Effector memory CD4-positive, alpha-beta T cell (primary cell): ENCODE results near the gene SCRN2.

Experiments
- DNase-seq, 3 donors: peaks; one replicate each; pipeline ENCODE4 v3.0.0-alpha.2; 2020
- H3K27ac ChIP-seq: 2 replicates; pipeline ENCODE4 v1.7.0; 2013; ENCODE audit warnings: mild to moderate bottlenecking, low read length, moderate library complexity; ENCODE audit not compliant: insufficient read depth, poor library complexity, severe bottlenecking
- H3K27me3 ChIP-seq: replicated peaks from 2 replicates; pipeline ENCODE4 v1.7.0; 2013; ENCODE audit warnings: mild to moderate bottlenecking, low read length; ENCODE audit not compliant: insufficient read depth, control insufficient read depth, poor library complexity, severe bottlenecking
- H3K36me3 ChIP-seq: 2 replicates; pipeline ENCODE4 v1.7.0; 2013; ENCODE audit warnings: mild to moderate bottlenecking, low read length, moderate library complexity; ENCODE audit not compliant: control insufficient read depth, insufficient read depth
- H3K4me1 ChIP-seq: 2 replicates; pipeline ENCODE4 v1.7.0; 2013; ENCODE audit warnings: low read length, mild to moderate bottlenecking; ENCODE audit not compliant: control insufficient read depth, insufficient read depth, poor library complexity, severe bottlenecking
- H3K4me3 ChIP-seq: 2 replicates; pipeline ENCODE4 v1.7.0; 2013; ENCODE audit warnings: low read length, low read depth, mild to moderate bottlenecking; ENCODE audit not compliant: insufficient read depth, poor library complexity, severe bottlenecking
- H3K9me3 ChIP-seq: 2 replicates; pipeline ENCODE4 v1.7.0; 2013; ENCODE audit warnings: mild to moderate bottlenecking, low read length, moderate library complexity; ENCODE audit not compliant: control insufficient read depth

Gene SCRN2

DNA sequence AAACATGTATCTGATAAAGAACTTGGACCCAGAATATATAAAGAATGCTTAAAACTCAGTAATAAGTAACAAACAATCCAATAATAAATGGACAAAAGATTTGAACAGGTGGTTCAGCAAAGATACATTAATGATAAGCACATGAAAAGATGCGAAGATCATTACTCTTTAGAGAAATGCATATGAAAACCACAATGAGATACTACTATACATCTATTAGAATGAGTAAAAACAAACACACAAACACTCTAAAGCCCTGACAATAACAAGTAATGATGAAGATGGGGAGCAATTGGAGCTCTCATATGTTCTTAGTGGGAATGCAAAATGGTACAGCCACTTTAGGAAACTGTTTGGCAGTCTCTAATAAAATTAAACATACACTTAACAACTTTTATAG, 48.6 kb downstream of the SCRN2 start:
- no peaks in the 10 kb centered on the region for H3K9me3 ChIP-seq

DNA sequence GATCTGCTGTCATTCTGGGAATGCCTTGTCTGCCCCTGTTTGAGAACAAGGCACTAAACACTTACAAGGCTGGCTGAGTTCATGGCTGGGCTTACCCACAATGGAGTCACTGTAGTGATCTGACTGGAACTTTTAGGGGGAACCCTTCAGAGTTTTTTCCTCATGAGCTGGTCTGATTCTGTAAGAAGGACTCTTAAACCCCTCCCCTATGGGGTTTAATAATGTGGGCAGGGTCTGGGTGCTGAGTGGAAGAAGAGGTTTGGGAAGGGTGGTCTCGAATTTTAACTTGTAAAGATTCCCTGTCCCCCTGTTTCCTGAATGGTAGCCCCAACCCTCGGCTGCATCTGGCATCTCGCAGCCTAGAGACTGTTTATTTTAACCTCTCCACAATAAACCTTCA, 50.0 kb downstream of the SCRN2 start:
- H3K9me3 ChIP-seq, result no peaks in the 10 kb centered on the region
- H3K27me3 ChIP-seq, result peaks cover 11% of the 10 kb centered on the region
- H3K36me3 ChIP-seq, result no peaks in the 10 kb centered on the region
- peaks cover 10% of the 10 kb centered on the region for H3K4me1 ChIP-seq
- H3K27ac ChIP-seq, result no peak overlapping the region
- no peak overlapping the region for H3K4me3 ChIP-seq
- no peak for DNase-seq

More for the DNA sequence above, 48.6 kb downstream of the SCRN2 start:
- Histone ChIP-seq H3K27ac (no peak overlapping the region), H3K36me3 (no peaks in the 10 kb centered on the region), H3K4me3 (no peak overlapping the region), H3K4me1 (peaks cover 10% of the 10 kb centered on the region), H3K27me3 (peaks cover 11% of the 10 kb centered on the region)
- no peak for DNase-seq

DNA sequence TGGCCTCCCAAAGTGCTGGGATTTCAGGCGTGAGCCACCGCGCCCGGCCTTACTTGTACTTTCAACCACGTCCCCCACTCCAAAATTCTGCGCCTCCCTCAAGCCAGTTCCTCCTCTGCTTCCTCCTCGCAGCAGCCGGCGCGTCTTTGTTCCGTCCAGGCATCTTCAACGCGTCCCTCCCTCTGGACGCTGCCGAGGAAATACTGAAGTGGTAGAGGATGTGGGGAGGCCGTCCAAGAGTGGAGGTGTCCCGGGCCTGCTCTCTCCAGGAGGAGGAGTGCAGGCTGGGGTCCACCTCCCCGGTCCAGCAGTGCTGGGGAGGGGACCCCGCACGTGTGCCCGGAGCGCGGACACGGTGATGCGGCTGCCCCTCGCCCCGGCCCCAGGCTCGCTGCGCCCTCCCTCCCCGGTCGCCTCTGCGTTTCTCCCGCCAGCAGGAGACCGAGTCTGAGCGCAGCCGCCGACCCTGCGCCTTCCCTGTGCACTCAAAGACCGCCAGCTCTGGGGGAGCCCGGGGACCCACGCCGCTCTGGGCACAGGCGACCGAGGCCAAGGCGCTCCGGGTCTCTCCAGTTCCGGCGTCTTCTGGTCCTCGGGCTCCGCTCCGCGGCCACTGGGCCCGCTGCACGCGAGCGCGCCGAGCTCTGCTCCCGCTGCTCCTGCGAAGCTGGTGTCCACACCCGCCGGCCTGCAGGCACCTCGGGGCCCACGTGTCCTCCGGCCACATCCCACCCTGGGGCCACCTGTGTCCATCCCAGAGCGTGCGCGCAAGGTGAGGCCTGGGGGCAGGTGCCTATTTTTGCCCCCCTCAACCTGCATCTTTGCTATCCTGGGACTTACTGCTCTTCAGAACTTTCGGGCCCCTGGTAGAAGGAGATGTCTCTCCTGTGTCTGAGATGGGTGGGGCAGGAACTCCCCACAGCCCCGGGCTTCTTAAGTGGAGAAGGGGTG, 51.2 kb downstream of the SCRN2 start:
- H3K36me3 ChIP-seq, result no peaks in the 10 kb centered on the region
- no peak overlapping the region for H3K27ac ChIP-seq
- peak overlapping the region; percentile 48 for H3K4me3 ChIP-seq
- H3K4me1 ChIP-seq, result peaks cover 10% of the 10 kb centered on the region
- no peaks in the 10 kb centered on the region for H3K9me3 ChIP-seq
- H3K27me3 ChIP-seq, result peaks cover 11% of the 10 kb centered on the region
- peak in 2 of 3 donors; percentile 8 to 13 for DNase-seq
